Thoracic aorta (tissue), 2 donors: Measurements from ENCODE around the gene MESP1. TPM values are rescaled to one million over a fixed set of nuclear protein-coding genes. Genes with fewer than 3 reads are reported as not detected.
"Not testable (repeated sequence)": the region's sequence is repeated elsewhere in the genome, so short reads cannot be mapped to it uniquely, and the experiment has no call there.

ENCODE experiments used
- ATAC-seq: fragments of 150-250 bp; one replicate; pipeline ENCODE4 v1.8.0; 2017; ENCODE audit warnings: low read depth; ENCODE audit not compliant: insufficient number of reproducible peaks, low FRiP score
- DNase-seq: peaks from one replicate; pipeline ENCODE4 v3.0.0-alpha.2; 2020; ENCODE audit warnings: low spot score
- H3K27ac ChIP-seq, 2 donors: fragments of 200-600 bp; sonication (generic); 1 replicate in 1 of 2; 2 replicates in 1 of 2; pipeline ENCODE4 v1.5.1; 2016; ENCODE audit warnings: mild to moderate bottlenecking in 2 of 2, moderate library complexity in 2 of 2
- H3K27me3 ChIP-seq: fragments of 200-600 bp; sonication (generic); replicated peaks from 2 replicates; pipeline ENCODE4 v1.6.0; 2016; ENCODE audit warnings: mild to moderate bottlenecking; ENCODE audit not compliant: insufficient read depth
- H3K36me3 ChIP-seq: fragments of 200-600 bp; sonication (generic); one replicate; pipeline ENCODE4 v1.5.1; 2016
- H3K4me1 ChIP-seq, 2 donors: fragments of 200-600 bp; sonication (generic); 1 replicate in 1 of 2; 2 replicates in 1 of 2; pipeline versions ENCODE4 v1.5.1 to v1.6.0; 2016; ENCODE audit warnings: low read depth in 2 of 2, mild to moderate bottlenecking in 1 of 2; ENCODE audit not compliant: control insufficient read depth in 1 of 2
- H3K4me3 ChIP-seq: fragments of 200-600 bp; sonication (generic); 2 replicates; pipeline ENCODE4 v1.5.1; 2016; ENCODE audit warnings: mild to moderate bottlenecking
- H3K9me3 ChIP-seq: fragments of 200-600 bp; sonication (generic); 2 replicates; pipeline ENCODE4 v1.5.1; 2016
- total RNA-seq, 2 donors: library from RNA; depleted of rRNA; stranded (reverse); fragments of >200 nt; gene quantifications; one replicate each; pipeline versions ENCODE4 v1.1.0 to v1.2.3, GENCODE V29; 2016
- TF ChIP-seq, protein P1 (sequence below): fragments of 200-600 bp; sonication (generic); IDR thresholded peaks from one replicate; pipeline ENCODE4 v1.5.1; 2019; ENCODE audit warnings: antibody characterized with exemption

Gene MESP1
- total RNA-seq, 2 donors from 2014 or later: 0.95 TPM; not detected in 1

DNA sequence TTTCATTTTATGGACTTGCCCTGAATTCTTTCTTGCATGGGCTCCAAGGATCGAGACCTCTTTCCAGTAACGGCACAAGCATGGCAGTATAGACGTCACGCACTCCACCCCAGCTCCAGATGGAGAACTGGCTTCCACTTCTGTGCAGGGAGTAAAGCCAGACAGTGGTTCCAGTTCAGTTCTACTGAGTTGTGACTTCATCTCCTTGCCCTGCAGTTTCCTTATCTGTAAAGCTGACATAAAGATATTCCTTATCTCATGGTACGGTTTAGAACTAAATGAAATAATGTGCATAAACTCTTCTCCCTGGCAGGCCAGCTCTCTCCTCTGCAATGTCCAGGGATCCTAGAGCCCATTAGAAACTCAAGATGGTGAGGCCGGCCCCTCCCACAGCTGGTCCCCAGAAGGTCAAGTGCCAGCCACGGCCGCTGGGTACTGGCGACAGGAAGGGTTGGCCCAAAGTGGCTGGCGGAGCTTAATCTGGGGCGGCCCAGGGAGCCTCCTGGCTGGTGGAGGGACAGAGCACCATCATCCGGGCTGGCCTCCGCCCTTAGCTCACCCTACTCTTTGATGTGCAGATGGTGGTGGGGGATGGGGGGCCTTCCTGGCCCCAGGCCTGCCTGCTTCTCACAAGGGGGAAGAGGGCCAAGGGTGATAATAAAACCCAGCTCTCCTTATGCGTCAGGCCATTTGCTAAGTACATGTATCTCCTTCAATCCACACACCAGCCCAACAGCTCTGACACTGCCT, 32.2 kb upstream of the MESP1 start:
- no peaks in the 10 kb centered on the region for H3K27me3 ChIP-seq
- H3K4me1 ChIP-seq: no peaks in the 10 kb centered on the region
- no peak for ATAC-seq
- TF ChIP-seq, protein P1, sequence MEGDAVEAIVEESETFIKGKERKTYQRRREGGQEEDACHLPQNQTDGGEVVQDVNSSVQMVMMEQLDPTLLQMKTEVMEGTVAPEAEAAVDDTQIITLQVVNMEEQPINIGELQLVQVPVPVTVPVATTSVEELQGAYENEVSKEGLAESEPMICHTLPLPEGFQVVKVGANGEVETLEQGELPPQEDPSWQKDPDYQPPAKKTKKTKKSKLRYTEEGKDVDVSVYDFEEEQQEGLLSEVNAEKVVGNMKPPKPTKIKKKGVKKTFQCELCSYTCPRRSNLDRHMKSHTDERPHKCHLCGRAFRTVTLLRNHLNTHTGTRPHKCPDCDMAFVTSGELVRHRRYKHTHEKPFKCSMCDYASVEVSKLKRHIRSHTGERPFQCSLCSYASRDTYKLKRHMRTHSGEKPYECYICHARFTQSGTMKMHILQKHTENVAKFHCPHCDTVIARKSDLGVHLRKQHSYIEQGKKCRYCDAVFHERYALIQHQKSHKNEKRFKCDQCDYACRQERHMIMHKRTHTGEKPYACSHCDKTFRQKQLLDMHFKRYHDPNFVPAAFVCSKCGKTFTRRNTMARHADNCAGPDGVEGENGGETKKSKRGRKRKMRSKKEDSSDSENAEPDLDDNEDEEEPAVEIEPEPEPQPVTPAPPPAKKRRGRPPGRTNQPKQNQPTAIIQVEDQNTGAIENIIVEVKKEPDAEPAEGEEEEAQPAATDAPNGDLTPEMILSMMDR: no peak
- no peaks in the 10 kb centered on the region for H3K36me3 ChIP-seq
- no peak overlapping the region for H3K4me3 ChIP-seq
- H3K9me3 ChIP-seq: peaks cover 7% of the 10 kb centered on the region
- DNase-seq: no peak
- no peak overlapping the region for H3K27ac ChIP-seq

DNA sequence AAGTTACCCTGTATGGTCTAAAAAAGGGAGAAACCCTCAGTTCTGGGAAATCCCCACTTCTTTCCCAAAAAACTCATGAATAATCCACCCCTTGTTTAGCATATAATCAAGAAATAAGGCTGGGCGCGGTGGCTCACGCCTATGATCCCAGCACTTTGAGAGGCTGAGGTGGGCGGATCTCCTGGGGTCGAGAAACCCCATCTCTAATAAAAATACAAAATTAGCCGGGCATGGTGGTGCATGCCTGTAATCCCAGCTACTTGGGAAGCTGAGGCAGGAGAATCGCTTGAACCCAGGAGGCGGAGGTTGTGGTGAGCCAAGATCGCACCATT, 31.5 kb upstream of the MESP1 start:
- not testable (repeated sequence) for H3K9me3 ChIP-seq

DNA sequence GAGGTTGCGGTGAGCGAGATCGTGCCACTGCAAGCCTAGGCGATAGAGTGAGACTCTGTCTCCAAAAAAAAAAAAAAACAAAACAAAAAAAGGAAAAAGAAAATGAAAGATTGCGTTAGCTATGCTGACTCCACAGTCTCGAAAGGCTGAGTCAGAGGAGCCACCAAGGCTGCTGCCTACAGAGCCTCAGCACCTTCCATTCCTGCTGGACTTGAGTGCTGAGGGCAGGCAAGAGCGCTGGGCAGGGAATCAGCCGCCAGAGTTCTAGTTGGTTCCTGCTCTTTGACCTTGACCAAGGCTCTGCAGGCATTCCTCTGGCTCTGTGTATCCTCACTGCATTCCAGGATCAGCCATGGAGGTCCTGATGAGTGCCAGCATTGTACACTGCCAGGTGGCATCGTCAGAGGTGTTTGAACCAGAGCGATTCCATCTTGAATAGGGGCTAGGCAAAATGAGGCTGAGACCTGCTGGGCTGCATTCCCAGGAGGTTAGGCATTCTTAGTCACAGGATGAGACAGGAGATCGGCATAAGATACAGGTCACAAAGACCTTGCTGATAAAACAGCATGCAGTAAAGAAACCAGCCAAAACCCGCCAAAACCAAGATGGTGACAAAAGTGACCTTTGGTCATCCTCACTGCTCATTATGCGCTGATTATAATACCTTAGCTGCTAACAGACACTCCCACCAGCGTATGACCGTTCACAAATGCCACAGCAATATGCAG, 31.0 kb upstream of the MESP1 start:
- ATAC-seq (no peak), DNase-seq (no peak)
- Histone ChIP-seq H3K36me3 (no peaks in the 10 kb centered on the region), H3K4me1 (no peaks in the 10 kb centered on the region), H3K27ac (no peak overlapping the region), H3K27me3 (no peaks in the 10 kb centered on the region), H3K4me3 (no peak overlapping the region), H3K9me3 (no peaks in the 10 kb centered on the region)
- TF ChIP-seq, protein P1: no peak

More for the DNA sequence above, 31.5 kb upstream of the MESP1 start:
- not testable (repeated sequence) for H3K27me3 ChIP-seq, H3K4me3 ChIP-seq, H3K4me1 ChIP-seq, ATAC-seq, DNase-seq, H3K36me3 ChIP-seq, H3K27ac ChIP-seq

DNA sequence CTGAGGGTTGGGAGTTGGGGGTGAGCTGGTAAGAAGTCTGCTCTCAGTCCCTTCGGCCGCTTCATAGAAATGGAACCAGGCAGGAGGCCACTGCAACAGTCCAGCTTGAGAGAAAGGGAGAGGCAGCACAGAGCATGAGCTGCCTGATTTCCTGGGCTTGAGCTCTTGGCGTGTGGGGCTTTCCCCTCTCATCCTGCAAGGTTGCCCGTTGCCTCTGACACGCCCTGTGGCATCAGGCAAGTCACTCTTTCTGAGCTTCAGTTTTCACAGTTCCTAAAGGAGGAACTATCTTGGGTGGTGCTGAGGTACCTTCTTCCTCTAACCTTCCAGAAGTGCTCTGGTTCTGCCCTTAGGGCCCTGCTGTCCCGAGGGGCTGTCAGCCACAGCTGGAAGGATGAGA, 30.0 kb upstream of the MESP1 start:
- Histone ChIP-seq H3K9me3 (no peaks in the 10 kb centered on the region), H3K4me1 (peaks cover 3% of the 10 kb centered on the region in 2 donors), H3K27me3 (no peaks in the 10 kb centered on the region), H3K36me3 (no peaks in the 10 kb centered on the region), H3K27ac (no peak overlapping the region), H3K4me3 (no peak overlapping the region)
- DNase-seq (no peak), ATAC-seq (no peak)
- TF ChIP-seq, protein P1: no peak

DNA sequence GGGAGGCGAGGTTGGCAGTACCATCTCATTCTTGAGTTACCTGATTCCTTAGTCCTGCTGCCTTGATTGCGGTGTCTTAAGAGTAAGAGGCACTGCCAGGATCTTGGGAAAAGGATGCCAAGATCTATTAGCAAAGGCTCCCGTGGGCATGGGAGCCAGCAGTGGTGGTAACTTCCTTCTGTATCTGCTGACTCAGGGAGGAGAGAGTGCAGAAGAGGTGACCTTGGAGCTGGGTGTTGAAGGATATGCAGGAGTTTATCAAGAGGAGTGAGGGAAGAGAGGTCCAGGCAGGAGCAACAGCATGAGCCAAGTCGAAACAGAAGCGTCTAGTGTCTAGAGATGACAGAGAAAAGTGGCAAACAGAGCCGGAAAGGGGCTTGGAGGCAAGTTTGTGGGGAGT, 29.6 kb upstream of the MESP1 start:
- ATAC-seq: no peak
- Histone ChIP-seq H3K4me1 (peaks cover 4 to 7% of the 10 kb centered on the region in 2 donors), H3K4me3 (no peak overlapping the region), H3K9me3 (no peaks in the 10 kb centered on the region), H3K27ac (no peak overlapping the region), H3K27me3 (no peaks in the 10 kb centered on the region), H3K36me3 (no peaks in the 10 kb centered on the region)
- DNase-seq: no peak
- TF ChIP-seq, protein P1: no peak
